ENCODE results near the gene CD4.

CD4 gene

DNA sequence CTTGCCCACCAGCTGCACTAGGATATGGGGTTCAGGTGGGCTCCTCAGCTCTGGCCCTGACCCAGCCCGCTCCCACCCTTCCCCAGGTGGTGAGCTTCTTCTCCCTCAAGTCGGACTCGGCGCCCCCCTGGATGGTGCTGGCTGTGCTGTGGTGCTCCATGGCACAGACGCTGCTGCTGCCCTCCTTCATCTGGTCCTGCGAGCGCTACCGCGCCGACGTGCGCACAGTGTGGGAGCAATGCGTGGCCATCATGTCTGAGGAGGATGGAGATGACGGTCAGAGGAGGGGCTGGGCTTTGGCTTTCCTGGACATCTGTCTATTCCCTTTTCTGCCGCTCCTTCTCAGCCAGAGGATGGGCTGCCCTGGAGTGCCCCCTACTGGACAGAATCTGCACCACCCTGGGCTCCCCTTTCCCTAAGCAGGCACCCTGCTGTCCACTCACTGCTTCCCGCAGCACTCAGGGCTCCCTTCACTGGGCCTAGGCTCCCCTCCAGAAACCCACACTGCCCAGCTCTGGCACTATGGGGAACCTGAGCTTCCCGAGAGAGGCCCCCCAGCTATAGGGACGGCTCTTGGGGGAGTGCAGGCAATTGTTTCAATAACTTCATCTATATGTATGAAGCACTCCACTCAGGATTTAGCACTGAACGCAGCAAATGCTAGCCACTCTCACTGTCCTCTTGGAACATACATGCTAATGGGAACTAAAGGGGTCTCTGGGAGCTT lies 36.2 kb downstream of the CD4 start (continued):
- TF ChIP-seq, protein P1, sequence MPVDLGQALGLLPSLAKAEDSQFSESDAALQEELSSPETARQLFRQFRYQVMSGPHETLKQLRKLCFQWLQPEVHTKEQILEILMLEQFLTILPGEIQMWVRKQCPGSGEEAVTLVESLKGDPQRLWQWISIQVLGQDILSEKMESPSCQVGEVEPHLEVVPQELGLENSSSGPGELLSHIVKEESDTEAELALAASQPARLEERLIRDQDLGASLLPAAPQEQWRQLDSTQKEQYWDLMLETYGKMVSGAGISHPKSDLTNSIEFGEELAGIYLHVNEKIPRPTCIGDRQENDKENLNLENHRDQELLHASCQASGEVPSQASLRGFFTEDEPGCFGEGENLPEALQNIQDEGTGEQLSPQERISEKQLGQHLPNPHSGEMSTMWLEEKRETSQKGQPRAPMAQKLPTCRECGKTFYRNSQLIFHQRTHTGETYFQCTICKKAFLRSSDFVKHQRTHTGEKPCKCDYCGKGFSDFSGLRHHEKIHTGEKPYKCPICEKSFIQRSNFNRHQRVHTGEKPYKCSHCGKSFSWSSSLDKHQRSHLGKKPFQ (tag by site-specific recombination; IDR thresholded peaks at IDR 0.05), result no peak
- no peak for TF ChIP-seq ZNF354C (tag by site-specific recombination; IDR thresholded peaks at IDR 0.05; ENCODE audit: borderline replicate concordance, low read depth)
- TF ChIP-seq ZNF311 (tag by site-specific recombination; IDR thresholded peaks at IDR 0.05; ENCODE audit: borderline replicate concordance), result no peak
- no peak for TF ChIP-seq ZNF501 (tag by site-specific recombination; IDR thresholded peaks at IDR 0.05)
- TF ChIP-seq ZNF585B (tag by site-specific recombination; IDR thresholded peaks at IDR 0.05), result no peak
- no peak for TF ChIP-seq ZNF341 (tag by site-specific recombination; IDR thresholded peaks at IDR 0.05; ENCODE audit: low read depth)
- no peak for TF ChIP-seq ZFP69B (tag by site-specific recombination; IDR thresholded peaks at IDR 0.05)
- TF ChIP-seq ZNF555 (tag by site-specific recombination; conservative IDR thresholded peaks at IDR 0.05), result no peak
- TF ChIP-seq ZNF132 (tag by site-specific recombination; IDR thresholded peaks at IDR 0.05; ENCODE audit: borderline replicate concordance), result no peak
- TF ChIP-seq ZFP37 (tag by site-specific recombination; IDR thresholded peaks at IDR 0.05), result no peak
- no peak for TF ChIP-seq ZNF140 (tag by site-specific recombination; IDR thresholded peaks at IDR 0.05)
- no peak for TF ChIP-seq ZBTB20 (tag by site-specific recombination; IDR thresholded peaks at IDR 0.05)
- TF ChIP-seq ZNF571 (tag by site-specific recombination; IDR thresholded peaks at IDR 0.05), result no peak
- peak; percentile 81 for TF ChIP-seq ZIC2 (tag by site-specific recombination; IDR thresholded peaks at IDR 0.05)
- TF ChIP-seq ZNF426 (tag by site-specific recombination; IDR thresholded peaks at IDR 0.05), result no peak
- TF ChIP-seq ZNF248 (tag by site-specific recombination; IDR thresholded peaks at IDR 0.05), result no peak
- TF ChIP-seq BCL11B (tag by site-specific recombination; IDR thresholded peaks at IDR 0.05; ENCODE audit: low read depth), result no peak
- no peak for TF ChIP-seq KLF9 (tag by site-specific recombination; IDR thresholded peaks at IDR 0.05; ENCODE audit: low read depth)
- TF ChIP-seq KLF7 (tag by site-specific recombination; IDR thresholded peaks at IDR 0.05; ENCODE audit: borderline replicate concordance), result no peak
- TF ChIP-seq ZNF792 (tag by site-specific recombination; IDR thresholded peaks at IDR 0.05), result no peak
- TF ChIP-seq, protein P2, sequence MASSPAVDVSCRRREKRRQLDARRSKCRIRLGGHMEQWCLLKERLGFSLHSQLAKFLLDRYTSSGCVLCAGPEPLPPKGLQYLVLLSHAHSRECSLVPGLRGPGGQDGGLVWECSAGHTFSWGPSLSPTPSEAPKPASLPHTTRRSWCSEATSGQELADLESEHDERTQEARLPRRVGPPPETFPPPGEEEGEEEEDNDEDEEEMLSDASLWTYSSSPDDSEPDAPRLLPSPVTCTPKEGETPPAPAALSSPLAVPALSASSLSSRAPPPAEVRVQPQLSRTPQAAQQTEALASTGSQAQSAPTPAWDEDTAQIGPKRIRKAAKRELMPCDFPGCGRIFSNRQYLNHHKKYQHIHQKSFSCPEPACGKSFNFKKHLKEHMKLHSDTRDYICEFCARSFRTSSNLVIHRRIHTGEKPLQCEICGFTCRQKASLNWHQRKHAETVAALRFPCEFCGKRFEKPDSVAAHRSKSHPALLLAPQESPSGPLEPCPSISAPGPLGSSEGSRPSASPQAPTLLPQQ (tag by site-specific recombination; IDR thresholded peaks at IDR 0.05), result no peak
- no peak for TF ChIP-seq ZNF280D (tag by site-specific recombination; IDR thresholded peaks at IDR 0.05)
- TF ChIP-seq, protein P3, sequence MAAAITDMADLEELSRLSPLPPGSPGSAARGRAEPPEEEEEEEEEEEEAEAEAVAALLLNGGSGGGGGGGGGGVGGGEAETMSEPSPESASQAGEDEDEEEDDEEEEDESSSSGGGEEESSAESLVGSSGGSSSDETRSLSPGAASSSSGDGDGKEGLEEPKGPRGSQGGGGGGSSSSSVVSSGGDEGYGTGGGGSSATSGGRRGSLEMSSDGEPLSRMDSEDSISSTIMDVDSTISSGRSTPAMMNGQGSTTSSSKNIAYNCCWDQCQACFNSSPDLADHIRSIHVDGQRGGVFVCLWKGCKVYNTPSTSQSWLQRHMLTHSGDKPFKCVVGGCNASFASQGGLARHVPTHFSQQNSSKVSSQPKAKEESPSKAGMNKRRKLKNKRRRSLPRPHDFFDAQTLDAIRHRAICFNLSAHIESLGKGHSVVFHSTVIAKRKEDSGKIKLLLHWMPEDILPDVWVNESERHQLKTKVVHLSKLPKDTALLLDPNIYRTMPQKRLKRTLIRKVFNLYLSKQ (tag by site-specific recombination; IDR thresholded peaks at IDR 0.05; ENCODE audit: borderline replicate concordance), result no peak
- TF ChIP-seq ZSCAN16 (tag by site-specific recombination; IDR thresholded peaks at IDR 0.05), result no peak
- TF ChIP-seq, protein P4, sequence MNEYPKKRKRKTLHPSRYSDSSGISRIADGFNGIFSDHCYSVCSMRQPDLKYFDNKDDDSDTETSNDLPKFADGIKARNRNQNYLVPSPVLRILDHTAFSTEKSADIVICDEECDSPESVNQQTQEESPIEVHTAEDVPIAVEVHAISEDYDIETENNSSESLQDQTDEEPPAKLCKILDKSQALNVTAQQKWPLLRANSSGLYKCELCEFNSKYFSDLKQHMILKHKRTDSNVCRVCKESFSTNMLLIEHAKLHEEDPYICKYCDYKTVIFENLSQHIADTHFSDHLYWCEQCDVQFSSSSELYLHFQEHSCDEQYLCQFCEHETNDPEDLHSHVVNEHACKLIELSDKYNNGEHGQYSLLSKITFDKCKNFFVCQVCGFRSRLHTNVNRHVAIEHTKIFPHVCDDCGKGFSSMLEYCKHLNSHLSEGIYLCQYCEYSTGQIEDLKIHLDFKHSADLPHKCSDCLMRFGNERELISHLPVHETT (tag by site-specific recombination; IDR thresholded peaks at IDR 0.05), result no peak
- TF ChIP-seq SCRT2 (tag by site-specific recombination; IDR thresholded peaks at IDR 0.05), result no peak
- no peak for TF ChIP-seq ZNF138 (tag by site-specific recombination; IDR thresholded peaks at IDR 0.05; ENCODE audit: borderline replicate concordance)
- TF ChIP-seq ZNF184 (tag by site-specific recombination; IDR thresholded peaks at IDR 0.05), result no peak
- TF ChIP-seq GLI4 (tag by site-specific recombination; IDR thresholded peaks at IDR 0.05), result no peak
- no peak for TF ChIP-seq MZF1 (tag by site-specific recombination; IDR thresholded peaks at IDR 0.05; ENCODE audit: borderline replicate concordance)
- TF ChIP-seq ZNF664 (tag by site-specific recombination; IDR thresholded peaks at IDR 0.05), result no peak
- no peak for TF ChIP-seq ZNF274 (IDR thresholded peaks at IDR 0.05; ENCODE audit: low read length)
- no peak for TF ChIP-seq ZNF274 (tag by site-specific recombination; IDR thresholded peaks at IDR 0.05; ENCODE audit: borderline replicate concordance)
